ENCODE data around the gene FBXO4.
"Not testable (repeated sequence)": the region's sequence is repeated elsewhere in the genome, so short reads cannot be mapped to it uniquely, and the experiment has no call there.

FBXO4 gene

GRCh38 chr5:41925555-41925951 lies 472 bp downstream of the FBXO4 start:
- DNase-seq = peak; percentile 28

GRCh38 chr5:41927604-41928003 lies 2.5 kb downstream of the FBXO4 start:
- no peak for DNase-seq

- no peak for DNase-seq
Measured at GRCh38 chr5:41929035-41929434, 4.0 kb downstream of the FBXO4 start.

GRCh38 chr5:41932770-41933169 lies 7.7 kb downstream of the FBXO4 start:
- DNase-seq = no peak

GRCh38 chr5:41935544-41935943 lies 10.5 kb downstream of the FBXO4 start:
- DNase-seq = no peak

GRCh38 chr5:41940641-41941040 lies 15.6 kb downstream of the FBXO4 start:
- no peak for DNase-seq

- DNase-seq = not testable (repeated sequence)
Measured at GRCh38 chr5:41945332-41945955, 20.4 kb downstream of the FBXO4 start.

GRCh38 chr5:41951224-41951623 lies 26.1 kb downstream of the FBXO4 start:
- no peak for DNase-seq

GRCh38 chr5:41954286-41954685 lies 29.2 kb downstream of the FBXO4 start:
- DNase-seq = no peak

- no peak for DNase-seq
Measured at GRCh38 chr5:41955432-41956024, 30.4 kb downstream of the FBXO4 start.

GRCh38 chr5:41956943-41957342 lies 31.9 kb downstream of the FBXO4 start:
- no peak for DNase-seq

- no peak for DNase-seq
Measured at GRCh38 chr5:41960481-41960880, 35.4 kb downstream of the FBXO4 start.

GRCh38 chr5:41961736-41962135 lies 36.7 kb downstream of the FBXO4 start:
- DNase-seq = no peak

GRCh38 chr5:41962491-41962890 lies 37.4 kb downstream of the FBXO4 start:
- DNase-seq = no peak

- no peak for DNase-seq
Measured at GRCh38 chr5:41966401-41967105, 41.5 kb downstream of the FBXO4 start.

- no peak for DNase-seq
Measured at GRCh38 chr5:41967401-41967800, 42.3 kb downstream of the FBXO4 start.

- DNase-seq = no peak
Measured at GRCh38 chr5:41968153-41968723, 43.2 kb downstream of the FBXO4 start.

- DNase-seq = no peak
Measured at GRCh38 chr5:41973087-41973486, 48.0 kb downstream of the FBXO4 start.

- DNase-seq = no peak
Measured at GRCh38 chr5:41973887-41974286, 48.8 kb downstream of the FBXO4 start.

GRCh38 chr5:41978676-41979075 lies 53.6 kb downstream of the FBXO4 start:
- DNase-seq = no peak

GRCh38 chr5:41980396-41980795 lies 55.3 kb downstream of the FBXO4 start:
- DNase-seq = no peak

GRCh38 chr5:41980870-41981269 lies 55.8 kb downstream of the FBXO4 start:
- DNase-seq = no peak

- DNase-seq = not testable (repeated sequence)
Measured at GRCh38 chr5:41982858-41983257, 57.8 kb downstream of the FBXO4 start.

GRCh38 chr5:41983284-41983683 lies 58.2 kb downstream of the FBXO4 start:
- DNase-seq = no peak
